ENCODE measurements around the gene IL1RAPL2. TPM values are rescaled to one million over a fixed set of nuclear protein-coding genes. Genes with fewer than 3 reads are reported as not detected.

IL1RAPL2 gene
- total and polyA plus RNA-seq, 7 donors = not detected

DNA sequence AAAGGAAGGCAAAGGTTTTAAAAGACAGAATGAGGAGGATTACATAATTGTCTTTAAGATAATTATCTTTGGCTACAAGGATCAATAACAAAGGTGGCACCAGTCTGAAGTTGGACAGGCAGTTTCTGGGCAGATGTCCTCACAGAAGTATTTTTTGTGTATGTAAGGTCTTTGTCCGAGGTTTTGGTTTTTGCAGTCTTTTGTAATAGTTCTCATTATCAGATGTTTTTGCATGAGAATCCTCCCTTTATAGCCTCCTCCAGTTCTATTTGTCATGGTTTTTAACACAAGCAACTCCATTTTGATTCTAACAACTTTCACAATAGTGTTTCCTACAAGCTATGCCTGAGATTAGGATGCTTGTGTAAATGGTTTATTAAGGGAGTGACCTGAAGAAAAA is 286.2 kb downstream of the IL1RAPL2 start:
- intact Hi-C loops (cut with DNase I) = no loop called here
- ATAC-seq = no peak
- WGBS, 3 donors = 71 to 88% (median 87%) methylated on average over 1 of the region's 1 CpG

DNA sequence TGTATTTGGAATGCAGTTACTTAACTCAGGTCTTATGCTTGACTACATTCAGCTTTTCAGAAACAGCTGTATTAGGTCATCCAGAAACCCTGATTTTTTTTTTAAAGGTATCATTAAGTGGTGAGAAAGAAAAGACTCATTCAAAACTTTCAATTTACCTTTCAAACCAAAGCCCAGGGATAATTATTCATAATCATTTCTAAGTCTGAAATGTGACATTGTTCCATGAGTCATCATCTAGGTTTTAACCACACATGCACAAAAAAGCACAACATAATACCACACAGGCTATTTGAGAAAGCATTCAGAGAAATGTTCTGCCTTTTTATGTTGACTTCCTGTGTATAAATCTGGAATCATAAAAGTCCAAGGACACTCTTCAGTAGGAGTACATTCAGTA is 288.2 kb downstream of the IL1RAPL2 start:
- no peak overlapping the region for H3K27ac ChIP-seq
- no peaks in the 10 kb centered on the region for H3K4me1 ChIP-seq
- ATAC-seq (no peak), DNase-seq (no peak)
- no peaks in the 10 kb centered on the region for H3K36me3 ChIP-seq (ENCODE audit: insufficient read depth in 1 of 2, low read depth in 1 of 2)
- intact Hi-C loops (cut with DNase I) = no loop called here
- no peak overlapping the region for H3K4me3 ChIP-seq
- no peaks in the 10 kb centered on the region for H3K9me3 ChIP-seq
- no peak for TF ChIP-seq CTCF (IDR thresholded peaks at IDR 0.05)
- peaks cover 0 to 3% (median 0%) of the 10 kb centered on the region in 3 donors for H3K27me3 ChIP-seq (ENCODE audit: insufficient read depth in 3 of 3, low read length in 2 of 3)

More for the DNA sequence above, 286.2 kb downstream of the IL1RAPL2 start:
- Histone ChIP-seq H3K4me1 (no peaks in the 10 kb centered on the region), H3K4me3 (no peak overlapping the region), H3K36me3 (ENCODE audit: insufficient read depth in 1 of 2, low read depth in 1 of 2) (no peaks in the 10 kb centered on the region), H3K27ac (no peak overlapping the region), H3K27me3 (ENCODE audit: insufficient read depth in 3 of 3, low read length in 2 of 3) (peaks cover 0 to 3% (median 0%) of the 10 kb centered on the region in 3 donors), H3K9me3 (no peaks in the 10 kb centered on the region)
- no peak for DNase-seq
- no peak for TF ChIP-seq CTCF (IDR thresholded peaks at IDR 0.05)

- Histone ChIP-seq H3K4me3 (no peak overlapping the region), H3K27ac (no peak overlapping the region), H3K9me3 (no peaks in the 10 kb centered on the region), H3K4me1 (no peaks in the 10 kb centered on the region), H3K27me3 (ENCODE audit: insufficient read depth in 3 of 3, low read length in 2 of 3) (peaks cover 0 to 6% (median 0%) of the 10 kb centered on the region in 3 donors), H3K36me3 (ENCODE audit: insufficient read depth in 1 of 2, low read depth in 1 of 2) (no peaks in the 10 kb centered on the region)
- WGBS, 3 donors = 40 to 54% (median 51%) methylated on average over 3 of the region's 3 CpGs
- ATAC-seq (no peak), DNase-seq (no peak)
- TF ChIP-seq CTCF (IDR thresholded peaks at IDR 0.05) = no peak
- intact Hi-C loops (cut with DNase I) = no loop called here
Observed at GRCh38 chrX:104854790-104855340, 288.9 kb downstream of the IL1RAPL2 start.

DNA sequence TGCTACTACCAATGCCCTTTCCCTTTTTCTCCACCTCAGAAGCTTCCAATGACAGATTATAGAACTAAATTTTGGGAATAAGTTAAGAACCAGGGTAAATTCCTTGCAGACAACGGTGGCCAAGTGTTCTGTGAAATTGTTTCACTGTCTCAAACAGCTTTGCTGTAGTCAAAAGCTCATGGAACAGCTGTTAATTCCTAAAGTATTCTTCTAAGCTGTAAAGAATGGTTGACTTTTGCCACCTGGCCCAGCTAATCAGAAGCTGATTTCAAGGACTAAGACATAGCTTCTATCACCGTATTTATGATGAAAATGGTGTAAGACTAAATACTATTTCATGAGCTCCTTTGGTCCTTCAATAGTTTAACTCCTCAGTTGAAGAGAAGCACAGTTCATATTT is 297.5 kb downstream of the IL1RAPL2 start:
- H3K4me1 ChIP-seq = no peaks in the 10 kb centered on the region
- 19 to 28% (median 19%) methylated on average over 2 of the region's 2 CpGs for WGBS, 3 donors
- H3K27me3 ChIP-seq (ENCODE audit: insufficient read depth in 3 of 3, low read length in 2 of 3) = peaks cover 0 to 6% (median 0%) of the 10 kb centered on the region in 3 donors
- ATAC-seq (no peak), DNase-seq (no peak)
- H3K36me3 ChIP-seq (ENCODE audit: insufficient read depth in 1 of 2, low read depth in 1 of 2) = no peaks in the 10 kb centered on the region
- intact Hi-C loops (cut with DNase I) = no loop called here
- no peak overlapping the region for H3K27ac ChIP-seq
- H3K4me3 ChIP-seq = no peak overlapping the region
- no peaks in the 10 kb centered on the region for H3K9me3 ChIP-seq
- no peak for TF ChIP-seq CTCF (IDR thresholded peaks at IDR 0.05)

GRCh38 chrX:104864296-104864695 is 298.3 kb downstream of the IL1RAPL2 start:
- Histone ChIP-seq H3K36me3 (ENCODE audit: insufficient read depth in 1 of 2, low read depth in 1 of 2) (no peaks in the 10 kb centered on the region), H3K4me3 (no peak overlapping the region), H3K9me3 (no peaks in the 10 kb centered on the region), H3K27ac (no peak overlapping the region), H3K27me3 (ENCODE audit: insufficient read depth in 3 of 3, low read length in 2 of 3) (peaks cover 0 to 5% (median 0%) of the 10 kb centered on the region in 3 donors), H3K4me1 (no peaks in the 10 kb centered on the region)
- DNase-seq (no peak), ATAC-seq (no peak)
- intact Hi-C loops (cut with DNase I) = no loop called here
- TF ChIP-seq CTCF (IDR thresholded peaks at IDR 0.05) = no peak
- 50 to 70% (median 57%) methylated on average over 4 of the region's 4 CpGs for WGBS, 3 donors

All from psoas muscle (tissue), 8 donors.